K562 (cell line): ENCODE data around the gene TM4SF5. TPM values are rescaled to one million over a fixed set of nuclear protein-coding genes. Genes with fewer than 3 reads are reported as not detected.

Source experiments
- ARID4B ChIP-seq: sonication (generic); formaldehyde crosslinking; IDR thresholded peaks from 2 replicates; pipeline ENCODE4 v1.8.0; 2022; ENCODE audit warnings: mild to moderate bottlenecking, missing genetic modification reagents
- ATF3 ChIP-seq, 2 experiments: fragments of 450-650 bp in 1 of 2; sonication (generic) in 1 of 2; formaldehyde crosslinking in 1 of 2; IDR thresholded peaks in 1 of 2; conservative IDR thresholded peaks in 1 of 2; 2 replicates each; pipeline versions ENCODE4 v1.6.1 to v1.8.1; 2016 to 2023; ENCODE audit warnings: mild to moderate bottlenecking in 2 of 2, moderate library complexity in 2 of 2, inconsistent platforms in 1 of 2, missing genetic modification reagents in 1 of 2
- ETV1 ChIP-seq: fragments of 450-650 bp; conservative IDR thresholded peaks from 2 replicates; pipeline ENCODE4 v1.6.1; 2016; ENCODE audit warnings: missing genetic modification characterization, control low read depth, low read depth, missing compliant biosample characterization
- FOXA3 ChIP-seq, 2 experiments: fragments of 450-650 bp in 1 of 2; sonication (generic) in 1 of 2; formaldehyde crosslinking; IDR thresholded peaks in 1 of 2; conservative IDR thresholded peaks in 1 of 2; 2 replicates each; pipeline versions ENCODE4 v1.4.0 to v1.8.0; 2020 to 2022; ENCODE audit warnings: mild to moderate bottlenecking in 2 of 2, missing genetic modification reagents in 1 of 2
- FOXP1 ChIP-seq: sonication (generic); formaldehyde crosslinking; IDR thresholded peaks from 2 replicates; pipeline ENCODE4 v1.8.0; 2022; ENCODE audit warnings: mild to moderate bottlenecking, missing genetic modification reagents
- HDAC1 ChIP-seq, 2 experiments: fragments of 450-650 bp; IDR thresholded peaks; 2 replicates each; pipeline ENCODE4 v1.6.1; 2016 to 2017; ENCODE audit warnings: inconsistent platforms in 1 of 2, mild to moderate bottlenecking in 1 of 2, moderate library complexity in 1 of 2
- KAT7 ChIP-seq: sonication (generic); formaldehyde crosslinking; IDR thresholded peaks from 2 replicates; pipeline ENCODE4 v1.8.0; 2022; ENCODE audit warnings: missing genetic modification reagents, mild to moderate bottlenecking, borderline replicate concordance
- KLF1 ChIP-seq: fragments of 450-650 bp; IDR thresholded peaks from 2 replicates; pipeline ENCODE4 v1.6.1; 2016; ENCODE audit warnings: missing genetic modification characterization, missing compliant biosample characterization
- POLR2B ChIP-seq: fragments of 450-650 bp; IDR thresholded peaks from 2 replicates; pipeline ENCODE4 v1.6.1; 2018; ENCODE audit warnings: low read depth; ENCODE audit not compliant: partially characterized antibody
- POLR2G ChIP-seq: fragments of 200-400 bp; formaldehyde crosslinking; IDR thresholded peaks from 2 replicates; pipeline ENCODE4 v1.6.1; 2017; ENCODE audit warnings: low read depth, mild to moderate bottlenecking, antibody characterized with exemption, low read length, moderate library complexity
- RAD21 ChIP-seq, 2 experiments: fragments of 250-450 bp in 1 of 2; fragments of 450-650 bp in 1 of 2; sonication (Bioruptor Pico) in 1 of 2; formaldehyde crosslinking in 1 of 2; IDR thresholded peaks in 1 of 2; conservative IDR thresholded peaks in 1 of 2; 2 replicates each; pipeline versions ENCODE4 v1.4.0 to v1.8.0; 2020 to 2022; ENCODE audit warnings: mild to moderate bottlenecking in 2 of 2, moderate library complexity in 1 of 2
- RB1 ChIP-seq: fragments of 450-650 bp; IDR thresholded peaks from 2 replicates; pipeline ENCODE4 v1.6.1; 2017; ENCODE audit warnings: low read depth, mild to moderate bottlenecking
- RBBP5 ChIP-seq: fragments of 200-600 bp; sonication (generic); IDR thresholded peaks from 2 replicates; pipeline ENCODE4 v1.6.1; 2012; ENCODE audit warnings: borderline replicate concordance, mild to moderate bottlenecking, low read length, control low read depth, inconsistent platforms; ENCODE audit not compliant: insufficient read depth, poor library complexity, severe bottlenecking
- RBFOX2 ChIP-seq: fragments of 200-400 bp; formaldehyde crosslinking; IDR thresholded peaks from 2 replicates; pipeline ENCODE4 v1.6.1; 2017; ENCODE audit warnings: low read depth, mild to moderate bottlenecking, low read length, moderate library complexity
- RBM34 ChIP-seq: fragments of 200-400 bp; formaldehyde crosslinking; IDR thresholded peaks from 2 replicates; pipeline ENCODE4 v1.6.1; 2018; ENCODE audit warnings: low read length, borderline replicate concordance; ENCODE audit not compliant: insufficient read depth
- SIN3B ChIP-seq: fragments of 450-650 bp; IDR thresholded peaks from 2 replicates; pipeline ENCODE4 v1.6.1; 2017; ENCODE audit warnings: low read depth, mild to moderate bottlenecking, moderate library complexity
- ZBTB5 ChIP-seq: fragments of 450-650 bp; IDR thresholded peaks from 2 replicates; pipeline ENCODE4 v1.6.1; 2017; ENCODE audit warnings: antibody characterized with exemption
- ZNF699 ChIP-seq: fragments of 250-450 bp; sonication (Bioruptor Pico); IDR thresholded peaks from 2 replicates; pipeline ENCODE4 v1.8.0; 2021; ENCODE audit warnings: mild to moderate bottlenecking, moderate library complexity; ENCODE audit not compliant: insufficient replicate concordance
- polyA plus RNA-seq, 8 experiments: library from polyadenylated mRNA; depleted of rRNA in 4 of 8; stranded (reverse) in 5 of 8; unstranded in 3 of 8; fragments of >200 nt; fragmentation: Nextera tagmentation in 2 of 8; fragmentation: Illumina TruSeq in 1 of 8; extraction: Ambion mirVana in 2 of 8; extraction: Trizol in 1 of 8; gene quantifications; 2 replicates each; pipeline versions ENCODE4 v1.2.1 to v1.2.3, GENCODE V29; 2011 to 2014; ENCODE audit warnings: inconsistent platforms in 1 of 8, missing spikeins in 1 of 8
- total RNA-seq, 7 experiments: library from RNA; depleted of rRNA in 6 of 7; stranded (reverse); fragments of >200 nt in 6 of 7; fragmentation: Illumina TruSeq in 2 of 7; extraction: Trizol in 2 of 7; gene quantifications; 2 replicates each; pipeline versions ENCODE4 v1.2.1 to v1.2.3, GENCODE V29; 2011 to 2021; ENCODE audit warnings: low replicate concordance in 1 of 7

The TM4SF5 gene
- total and polyA plus RNA-seq, 9 of the 15 experiments (the other 6 are each of a cell fraction or from before 2014, with no cell fraction given) = not detected

GRCh38 chr17:4789951-4790704, 18.4 kb downstream of the TM4SF5 start (continued):
- TF ChIP-seq POLR2B = peak; percentile 26
- peak; percentile 60 for TF ChIP-seq SIN3B
- TF ChIP-seq KLF1 (tag) = peak; percentile 75; the same call in 1 of the 2 replicates
- peak in 1 of 2 experiments; percentile 57; a peak in 1 of 4 replicates for TF ChIP-seq FOXA3 (CRISPR knock-in tag; conservative IDR thresholded peaks at IDR 0.05 in 1 of 2, IDR thresholded peaks at IDR 0.05 in 1 of 2)
- peak; percentile 87 for TF ChIP-seq RBFOX2
- TF ChIP-seq RAD21 (CRISPR knock-in tag; conservative IDR thresholded peaks at IDR 0.05 in 1 of 2, IDR thresholded peaks at IDR 0.05 in 1 of 2) = peak; percentile 54 to 64
- peak; percentile 84 for TF ChIP-seq ETV1 (tag)
- TF ChIP-seq RB1 = peak; percentile 85; the same call in 1 of the 2 replicates
- no peak for TF ChIP-seq ZBTB5
- TF ChIP-seq RBBP5 = peak; percentile 80
- TF ChIP-seq ZNF699 (CRISPR knock-in tag) = no peak
- peak; percentile 86; the same call in 1 of the 2 replicates for TF ChIP-seq FOXP1
- peak; percentile 91; the same call in 1 of the 2 replicates for TF ChIP-seq KAT7 (CRISPR knock-in tag)
- peak in 1 of 2 experiments; percentile 50; a peak in 1 of 4 replicates for TF ChIP-seq HDAC1 (IDR thresholded peaks at IDR 0.05)
- peak; percentile 91 for TF ChIP-seq POLR2G
- TF ChIP-seq RBM34 = no peak
- peak; percentile 89; the same call in 1 of the 2 replicates for TF ChIP-seq ARID4B
- TF ChIP-seq ATF3 (IDR thresholded peaks at IDR 0.05) = peak; percentile 23; the same call in 1 of the 2 replicates
- TF ChIP-seq ATF3 (CRISPR knock-in tag; conservative IDR thresholded peaks at IDR 0.05) = no peak
